Measurements from ENCODE around the gene ATP5ME.

DNA sequence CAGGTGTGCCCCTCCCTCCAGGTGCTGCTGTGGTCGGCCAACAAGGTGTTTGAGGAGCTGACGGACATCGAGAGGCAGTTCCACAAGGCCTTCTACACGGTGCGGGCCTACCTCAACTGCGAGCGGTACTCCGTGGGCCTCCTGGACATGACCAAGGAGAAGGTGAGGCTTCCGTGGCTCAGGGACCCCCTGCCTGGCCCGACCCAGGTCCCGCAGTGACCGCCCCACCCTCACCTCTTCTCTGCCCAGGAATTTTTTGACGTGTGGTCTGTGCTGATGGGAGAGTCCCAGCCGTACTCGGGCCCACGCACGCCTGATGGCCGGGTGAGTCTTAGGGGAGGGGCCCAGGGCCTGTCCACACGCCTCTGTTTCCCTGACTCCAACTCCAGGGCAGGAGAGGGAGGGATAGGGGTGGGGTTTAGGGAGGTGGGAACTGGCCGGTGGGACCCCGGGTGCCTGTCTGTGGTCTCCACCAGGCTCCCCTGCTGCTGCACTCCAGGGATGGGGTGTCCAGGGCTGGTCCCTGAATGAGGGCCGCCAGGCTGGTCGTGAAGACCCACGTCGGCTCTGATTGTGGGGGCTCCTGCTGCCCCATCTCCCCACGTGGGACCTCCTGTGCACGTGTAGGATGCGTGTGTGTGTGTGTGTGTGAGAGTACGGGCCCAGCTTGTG, 20.1 kb downstream of the ATP5ME start:
- no peak for TF ChIP-seq TEAD4 (IDR thresholded peaks at IDR 0.05; ENCODE audit: borderline replicate concordance, insufficient read depth)
- no peak for TF ChIP-seq YY1 (IDR thresholded peaks at IDR 0.05; ENCODE audit: low read depth)
- TF ChIP-seq JUND (IDR thresholded peaks at IDR 0.05): no peak
- TF ChIP-seq FOXJ3 (CRISPR knock-in tag; IDR thresholded peaks at IDR 0.05): no peak
- TF ChIP-seq, protein P1, sequence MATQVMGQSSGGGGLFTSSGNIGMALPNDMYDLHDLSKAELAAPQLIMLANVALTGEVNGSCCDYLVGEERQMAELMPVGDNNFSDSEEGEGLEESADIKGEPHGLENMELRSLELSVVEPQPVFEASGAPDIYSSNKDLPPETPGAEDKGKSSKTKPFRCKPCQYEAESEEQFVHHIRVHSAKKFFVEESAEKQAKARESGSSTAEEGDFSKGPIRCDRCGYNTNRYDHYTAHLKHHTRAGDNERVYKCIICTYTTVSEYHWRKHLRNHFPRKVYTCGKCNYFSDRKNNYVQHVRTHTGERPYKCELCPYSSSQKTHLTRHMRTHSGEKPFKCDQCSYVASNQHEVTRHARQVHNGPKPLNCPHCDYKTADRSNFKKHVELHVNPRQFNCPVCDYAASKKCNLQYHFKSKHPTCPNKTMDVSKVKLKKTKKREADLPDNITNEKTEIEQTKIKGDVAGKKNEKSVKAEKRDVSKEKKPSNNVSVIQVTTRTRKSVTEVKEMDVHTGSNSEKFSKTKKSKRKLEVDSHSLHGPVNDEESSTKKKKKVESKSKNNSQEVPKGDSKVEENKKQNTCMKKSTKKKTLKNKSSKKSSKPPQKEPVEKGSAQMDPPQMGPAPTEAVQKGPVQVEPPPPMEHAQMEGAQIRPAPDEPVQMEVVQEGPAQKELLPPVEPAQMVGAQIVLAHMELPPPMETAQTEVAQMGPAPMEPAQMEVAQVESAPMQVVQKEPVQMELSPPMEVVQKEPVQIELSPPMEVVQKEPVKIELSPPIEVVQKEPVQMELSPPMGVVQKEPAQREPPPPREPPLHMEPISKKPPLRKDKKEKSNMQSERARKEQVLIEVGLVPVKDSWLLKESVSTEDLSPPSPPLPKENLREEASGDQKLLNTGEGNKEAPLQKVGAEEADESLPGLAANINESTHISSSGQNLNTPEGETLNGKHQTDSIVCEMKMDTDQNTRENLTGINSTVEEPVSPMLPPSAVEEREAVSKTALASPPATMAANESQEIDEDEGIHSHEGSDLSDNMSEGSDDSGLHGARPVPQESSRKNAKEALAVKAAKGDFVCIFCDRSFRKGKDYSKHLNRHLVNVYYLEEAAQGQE (IDR thresholded peaks at IDR 0.05; ENCODE audit: low read depth, low read length): no peak
- TF ChIP-seq TCF12 (IDR thresholded peaks at IDR 0.05): no peak
- TF ChIP-seq, protein P2, sequence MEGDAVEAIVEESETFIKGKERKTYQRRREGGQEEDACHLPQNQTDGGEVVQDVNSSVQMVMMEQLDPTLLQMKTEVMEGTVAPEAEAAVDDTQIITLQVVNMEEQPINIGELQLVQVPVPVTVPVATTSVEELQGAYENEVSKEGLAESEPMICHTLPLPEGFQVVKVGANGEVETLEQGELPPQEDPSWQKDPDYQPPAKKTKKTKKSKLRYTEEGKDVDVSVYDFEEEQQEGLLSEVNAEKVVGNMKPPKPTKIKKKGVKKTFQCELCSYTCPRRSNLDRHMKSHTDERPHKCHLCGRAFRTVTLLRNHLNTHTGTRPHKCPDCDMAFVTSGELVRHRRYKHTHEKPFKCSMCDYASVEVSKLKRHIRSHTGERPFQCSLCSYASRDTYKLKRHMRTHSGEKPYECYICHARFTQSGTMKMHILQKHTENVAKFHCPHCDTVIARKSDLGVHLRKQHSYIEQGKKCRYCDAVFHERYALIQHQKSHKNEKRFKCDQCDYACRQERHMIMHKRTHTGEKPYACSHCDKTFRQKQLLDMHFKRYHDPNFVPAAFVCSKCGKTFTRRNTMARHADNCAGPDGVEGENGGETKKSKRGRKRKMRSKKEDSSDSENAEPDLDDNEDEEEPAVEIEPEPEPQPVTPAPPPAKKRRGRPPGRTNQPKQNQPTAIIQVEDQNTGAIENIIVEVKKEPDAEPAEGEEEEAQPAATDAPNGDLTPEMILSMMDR (IDR thresholded peaks at IDR 0.05): no peak
- no peak for TF ChIP-seq RXRA (IDR thresholded peaks at IDR 0.05; ENCODE audit: borderline replicate concordance, low read depth)
- no peak for TF ChIP-seq RCOR1 (IDR thresholded peaks at IDR 0.05; ENCODE audit: low read length)
- TF ChIP-seq TAF1 (IDR thresholded peaks at IDR 0.05; ENCODE audit: borderline replicate concordance, low read depth, low read length): no peak
- TF ChIP-seq RFX5 (IDR thresholded peaks at IDR 0.05; ENCODE audit: low read length): no peak
- TF ChIP-seq SMC3 (IDR thresholded peaks at IDR 0.05; ENCODE audit: low read depth, low read length): no peak

All from SK-N-SH (cell line).